Parathyroid adenoma (tissue), 2 donors: Measurements from ENCODE around the gene SLC2A2.
A peak's percentile ranks its signal among the peaks of the same experiment; 100 is the strongest.

Source experiments
- H2AFZ ChIP-seq: fragments of 300-600 bp; sonication (generic); one replicate; pipeline ENCODE4 v1.7.0; 2017; ENCODE audit warnings: antibody characterized with exemption, mild to moderate bottlenecking
- H3K27ac ChIP-seq: fragments of 300-600 bp; sonication (generic); one replicate; pipeline ENCODE4 v1.7.0; 2017
- H3K27me3 ChIP-seq: fragments of 300-600 bp; sonication (generic); one replicate; pipeline ENCODE4 v1.7.0; 2017; ENCODE audit warnings: low read length; ENCODE audit not compliant: control insufficient read depth, insufficient read depth
- H3K36me3 ChIP-seq: fragments of 300-600 bp; sonication (generic); one replicate; pipeline ENCODE4 v1.7.0; 2017; ENCODE audit warnings: low read length; ENCODE audit not compliant: control insufficient read depth, insufficient read depth
- H3K4me1 ChIP-seq: fragments of 300-600 bp; sonication (generic); one replicate; pipeline ENCODE4 v1.7.0; 2017; ENCODE audit warnings: control low read depth
- H3K4me2 ChIP-seq: fragments of 300-600 bp; sonication (generic); one replicate; pipeline ENCODE4 v1.7.0; 2017; ENCODE audit warnings: low read length
- H3K4me3 ChIP-seq: fragments of 300-600 bp; sonication (generic); one replicate; pipeline ENCODE4 v1.7.0; 2017; ENCODE audit warnings: low read depth, low read length
- H3K79me2 ChIP-seq: fragments of 300-600 bp; sonication (generic); one replicate; pipeline ENCODE4 v1.7.0; 2017; ENCODE audit warnings: control low read depth
- H3K9ac ChIP-seq: fragments of 300-600 bp; sonication (generic); one replicate; pipeline ENCODE4 v1.7.0; 2017; ENCODE audit warnings: mild to moderate bottlenecking
- H3K9me3 ChIP-seq: fragments of 300-600 bp; sonication (generic); one replicate; pipeline ENCODE4 v1.7.0; 2017; ENCODE audit warnings: low read length; ENCODE audit not compliant: control insufficient read depth
- TF ChIP-seq, protein P1 (sequence below): fragments of 300-600 bp; sonication (generic); IDR thresholded peaks from one replicate; pipeline ENCODE4 v1.7.0; 2017; ENCODE audit warnings: antibody characterized with exemption, mild to moderate bottlenecking
- donor health status: primary hyperparathyroidism.

Gene SLC2A2

DNA sequence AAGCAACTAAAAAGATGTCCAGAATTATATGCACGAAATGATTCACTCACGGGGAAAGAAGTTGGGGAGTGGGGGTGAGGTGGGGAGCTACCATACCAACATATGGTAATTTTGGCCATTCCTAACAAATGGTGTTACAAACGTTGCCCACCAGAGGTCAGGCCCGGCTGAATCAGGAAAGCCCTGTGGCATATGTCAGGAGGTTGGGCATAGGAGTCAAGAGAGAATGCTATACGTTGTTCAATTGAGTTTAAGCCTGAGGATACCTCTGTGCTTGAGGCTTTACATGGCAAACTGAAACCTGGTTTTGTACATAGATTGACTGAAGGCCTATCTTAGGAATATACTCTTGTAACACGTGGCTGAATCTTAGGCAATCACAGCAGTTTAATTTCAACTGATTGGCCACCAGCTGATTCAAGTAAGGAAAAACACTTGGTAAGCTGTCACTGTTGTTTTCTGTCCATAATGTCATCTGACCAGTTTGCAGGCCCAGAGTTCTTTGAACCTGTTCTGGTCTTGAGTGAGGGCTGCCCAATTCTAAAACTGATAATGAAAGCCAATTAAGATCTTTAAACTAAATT, 23.4 kb upstream of the SLC2A2 start:
- Histone ChIP-seq H3K4me3 (no peak overlapping the region), H3K4me1 (no peaks in the 10 kb centered on the region), H3K79me2 (no peaks in the 10 kb centered on the region), H3K9me3 (no peaks in the 10 kb centered on the region), H3K36me3 (no peaks in the 10 kb centered on the region), H3K4me2 (no peak overlapping the region), H2AFZ (no peak overlapping the region), H3K27me3 (no peaks in the 10 kb centered on the region), H3K27ac (no peak overlapping the region), H3K9ac (no peak overlapping the region)
- TF ChIP-seq, protein P1, sequence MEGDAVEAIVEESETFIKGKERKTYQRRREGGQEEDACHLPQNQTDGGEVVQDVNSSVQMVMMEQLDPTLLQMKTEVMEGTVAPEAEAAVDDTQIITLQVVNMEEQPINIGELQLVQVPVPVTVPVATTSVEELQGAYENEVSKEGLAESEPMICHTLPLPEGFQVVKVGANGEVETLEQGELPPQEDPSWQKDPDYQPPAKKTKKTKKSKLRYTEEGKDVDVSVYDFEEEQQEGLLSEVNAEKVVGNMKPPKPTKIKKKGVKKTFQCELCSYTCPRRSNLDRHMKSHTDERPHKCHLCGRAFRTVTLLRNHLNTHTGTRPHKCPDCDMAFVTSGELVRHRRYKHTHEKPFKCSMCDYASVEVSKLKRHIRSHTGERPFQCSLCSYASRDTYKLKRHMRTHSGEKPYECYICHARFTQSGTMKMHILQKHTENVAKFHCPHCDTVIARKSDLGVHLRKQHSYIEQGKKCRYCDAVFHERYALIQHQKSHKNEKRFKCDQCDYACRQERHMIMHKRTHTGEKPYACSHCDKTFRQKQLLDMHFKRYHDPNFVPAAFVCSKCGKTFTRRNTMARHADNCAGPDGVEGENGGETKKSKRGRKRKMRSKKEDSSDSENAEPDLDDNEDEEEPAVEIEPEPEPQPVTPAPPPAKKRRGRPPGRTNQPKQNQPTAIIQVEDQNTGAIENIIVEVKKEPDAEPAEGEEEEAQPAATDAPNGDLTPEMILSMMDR = peak; percentile 51

DNA sequence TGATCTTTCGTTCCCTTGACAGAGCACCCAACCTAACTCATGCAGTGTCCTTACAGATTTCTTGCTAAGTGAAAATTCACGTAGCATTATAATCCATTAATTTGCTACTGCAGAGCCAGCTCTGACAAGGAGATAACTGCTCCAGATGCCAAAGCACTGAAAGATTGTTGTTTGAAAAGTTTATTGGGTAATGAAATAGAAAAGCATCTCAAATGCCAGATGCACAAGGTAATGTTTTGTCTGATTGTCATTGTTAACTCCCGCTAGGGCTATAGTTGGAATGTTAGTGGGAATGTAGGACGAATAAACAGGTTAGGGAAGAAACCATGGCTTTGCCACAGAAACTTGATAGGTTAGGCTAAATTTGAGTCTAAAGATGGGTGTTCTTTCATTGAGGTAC, 20.2 kb upstream of the SLC2A2 start:
- H3K27me3 ChIP-seq = no peaks in the 10 kb centered on the region
- H3K4me2 ChIP-seq = no peak overlapping the region
- no peaks in the 10 kb centered on the region for H3K9me3 ChIP-seq
- no peak overlapping the region for H3K9ac ChIP-seq
- no peaks in the 10 kb centered on the region for H3K79me2 ChIP-seq
- H3K4me1 ChIP-seq = no peaks in the 10 kb centered on the region
- no peak overlapping the region for H2AFZ ChIP-seq
- TF ChIP-seq, protein P1 = no peak
- no peak overlapping the region for H3K27ac ChIP-seq
- no peak overlapping the region for H3K4me3 ChIP-seq
- no peaks in the 10 kb centered on the region for H3K36me3 ChIP-seq

GRCh38 chr3:171044835-171045793, 18.6 kb upstream of the SLC2A2 start:
- H3K27me3 ChIP-seq = no peaks in the 10 kb centered on the region
- H3K9ac ChIP-seq = no peak overlapping the region
- no peak overlapping the region for H3K4me2 ChIP-seq
- H3K9me3 ChIP-seq = no peaks in the 10 kb centered on the region
- H3K27ac ChIP-seq = no peak overlapping the region
- TF ChIP-seq, protein P1 = no peak
- no peak overlapping the region for H3K4me3 ChIP-seq
- H3K4me1 ChIP-seq = no peaks in the 10 kb centered on the region
- no peaks in the 10 kb centered on the region for H3K79me2 ChIP-seq
- no peaks in the 10 kb centered on the region for H3K36me3 ChIP-seq
- H2AFZ ChIP-seq = no peak overlapping the region

GRCh38 chr3:171044384-171044783, 17.9 kb upstream of the SLC2A2 start:
- Histone ChIP-seq H3K4me3 (no peak overlapping the region), H3K9ac (no peak overlapping the region), H3K36me3 (no peaks in the 10 kb centered on the region), H3K4me2 (no peak overlapping the region), H3K27me3 (no peaks in the 10 kb centered on the region), H3K79me2 (no peaks in the 10 kb centered on the region), H2AFZ (no peak overlapping the region), H3K4me1 (no peaks in the 10 kb centered on the region), H3K9me3 (no peaks in the 10 kb centered on the region), H3K27ac (no peak overlapping the region)
- TF ChIP-seq, protein P1 = no peak
